H1 (cell line): ENCODE measurements around the gene SERPINH1.

Source experiments
- ASH2L ChIP-seq: fragments of 200-600, 300-600 bp; sonication (generic); IDR thresholded peaks from one replicate; pipeline ENCODE4 v1.7.1; 2017; ENCODE audit warnings: low read length
- CTCF ChIP-seq, 3 experiments: IDR thresholded peaks; 1 replicate in 2 of 3; 2 replicates in 1 of 3; pipeline versions ENCODE4 v1.5.1 to v1.6.1; 2011; ENCODE audit warnings: low read length in 3 of 3, mild to moderate bottlenecking in 3 of 3, inconsistent platforms in 2 of 3, low read depth in 1 of 3, moderate library complexity in 1 of 3; ENCODE audit not compliant: insufficient read depth in 1 of 3; ENCODE audit errors: control extremely low read depth in 1 of 3
- EP300 ChIP-seq, 2 experiments: IDR thresholded peaks; 1 replicate in 1 of 2; 2 replicates in 1 of 2; pipeline ENCODE4 v1.6.1; 2011 to 2012; ENCODE audit warnings: low read depth in 2 of 2, low read length in 2 of 2, mild to moderate bottlenecking in 2 of 2, borderline replicate concordance in 1 of 2, inconsistent platforms in 1 of 2, moderate library complexity in 1 of 2
- GABPA ChIP-seq: IDR thresholded peaks from 2 replicates; pipeline ENCODE4 v1.6.1; 2011; ENCODE audit warnings: mild to moderate bottlenecking, low read length, moderate library complexity, borderline replicate concordance; ENCODE audit not compliant: insufficient read depth
- POLR2AphosphoS5 ChIP-seq: IDR thresholded peaks from 2 replicates; pipeline ENCODE4 v1.6.1; 2011; ENCODE audit warnings: low read depth, low read length
- RBBP5 ChIP-seq: IDR thresholded peaks from 2 replicates; pipeline ENCODE4 v1.7.1; 2012; ENCODE audit warnings: low read depth, mild to moderate bottlenecking, inconsistent platforms, low read length, moderate library complexity, borderline replicate concordance
- TBP ChIP-seq: IDR thresholded peaks from 2 replicates; pipeline ENCODE4 v1.6.1; 2011; ENCODE audit warnings: low read depth, low read length, improper control_type of control experiment

- TF ChIP-seq RBBP5 (no peak), ASH2L (no peak), GABPA (no peak), CTCF (IDR thresholded peaks at IDR 0.05; ENCODE audit: control extremely low read depth in 1 of 3, insufficient read depth in 1 of 3, low read depth in 1 of 3, low read length in 3 of 3) (no peak), POLR2AphosphoS5 (no peak), EP300 (IDR thresholded peaks at IDR 0.05; ENCODE audit: borderline replicate concordance in 1 of 2, low read depth in 2 of 2, low read length in 2 of 2) (no peak), TBP (no peak)
Measured at GRCh38 chr11:75598900-75599299, 36.8 kb downstream of the SERPINH1 start.
